GM19025 (cell line): Measurements from ENCODE around the gene PPP6R3.
"Not testable (repeated sequence)": the region's sequence is repeated elsewhere in the genome, so short reads cannot be mapped to it uniquely, and the experiment has no call there.

Experiments
- ATAC-seq: cut with Tn5 transposase; IDR thresholded peaks from one replicate; pipeline ENCODE4 v1.9.1; 2021; ENCODE audit warnings: mild to moderate bottlenecking, low read depth, moderate library complexity; ENCODE audit not compliant: unreplicated experiment

Gene PPP6R3

GRCh38 chr11:68454767-68455166 lies 5.8 kb upstream of the PPP6R3 start:
- no peak for ATAC-seq

DNA sequence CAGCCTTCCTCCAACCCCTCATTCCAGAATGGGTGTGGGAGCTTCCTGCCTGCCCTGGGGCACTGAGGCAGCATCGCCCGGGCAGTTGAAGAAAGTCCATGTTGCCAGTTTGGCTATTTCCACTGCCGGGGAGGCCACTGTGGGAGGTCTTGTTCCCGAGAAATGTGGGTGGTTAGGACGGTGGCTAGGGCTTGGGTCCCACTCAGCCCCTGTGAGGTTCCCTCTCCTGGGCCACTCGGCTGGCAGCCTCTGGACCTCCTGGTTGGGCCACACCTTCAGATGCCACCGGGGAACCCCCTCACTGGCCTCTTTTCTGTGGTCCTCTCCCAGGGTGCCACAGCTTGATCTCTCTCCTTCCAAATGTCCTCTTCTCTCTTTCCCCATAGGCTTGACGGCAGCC lies 5.1 kb upstream of the PPP6R3 start:
- ATAC-seq: no peak

- ATAC-seq: no peak
These were observed 3.2 kb upstream of the PPP6R3 start for GRCh38 chr11:68457216-68457897.

- no peak for ATAC-seq
These were observed 2.7 kb upstream of the PPP6R3 start for GRCh38 chr11:68457898-68458249.

GRCh38 chr11:68458340-68458739 lies 2.2 kb upstream of the PPP6R3 start:
- not testable (repeated sequence) for ATAC-seq

DNA sequence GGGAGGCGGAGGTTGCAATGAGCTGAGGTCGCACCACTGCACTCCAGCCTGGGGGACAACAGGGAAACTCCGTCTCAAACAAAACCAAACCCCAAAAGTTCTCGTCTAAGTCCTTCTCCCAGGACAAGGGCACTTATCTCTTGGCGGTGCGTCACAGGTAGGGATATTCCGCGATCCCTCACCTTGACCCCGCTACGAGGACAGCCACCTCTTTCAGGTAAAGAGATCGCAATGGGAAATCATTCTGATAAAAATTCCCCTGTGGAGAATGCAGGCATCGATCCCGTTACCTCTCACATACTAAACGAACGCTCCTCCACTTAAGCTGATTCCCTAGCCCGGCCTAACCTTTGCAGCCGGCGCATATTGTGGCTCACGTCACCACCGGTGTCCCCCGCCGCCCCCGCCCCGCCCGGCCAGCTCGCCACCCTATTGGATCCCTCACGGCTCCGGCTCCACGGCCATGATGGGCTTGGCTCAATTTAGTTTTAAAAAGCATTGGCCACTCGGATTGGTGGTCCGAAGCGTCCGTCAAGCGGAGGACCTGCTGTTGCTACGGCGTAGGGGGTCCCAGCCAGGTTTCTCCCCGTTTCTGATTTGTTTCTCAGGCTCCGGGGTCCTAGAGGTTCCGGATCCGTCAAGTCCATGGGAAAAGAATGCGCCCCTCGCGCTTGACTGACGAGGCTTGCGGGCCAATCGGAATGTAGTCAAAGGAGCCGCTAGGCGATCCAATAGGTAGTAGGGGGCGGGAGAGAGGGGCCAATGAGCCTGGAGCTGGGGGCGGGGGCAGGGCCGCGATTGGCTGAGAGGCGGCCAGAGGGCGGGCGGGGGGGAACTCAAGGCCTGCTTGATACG lies 439 bp upstream of the PPP6R3 start:
- peak; percentile 79 for ATAC-seq

DNA sequence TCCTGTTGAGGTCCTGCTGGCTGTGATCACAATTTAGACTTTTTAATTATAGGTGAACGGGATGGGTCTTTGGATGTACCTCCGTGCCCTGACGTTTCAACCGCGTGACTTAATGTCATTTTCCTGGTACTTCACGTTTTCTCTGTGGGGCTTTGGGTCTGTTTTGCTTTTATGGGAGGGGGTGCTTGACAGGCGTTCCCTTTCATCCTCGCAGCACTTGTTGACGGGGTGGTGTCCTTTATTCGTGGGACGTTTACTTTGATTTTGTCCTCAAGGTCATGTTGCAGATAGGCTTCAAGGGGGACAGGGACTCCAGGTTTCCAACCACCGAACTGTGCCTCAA lies 994 bp downstream of the PPP6R3 start:
- no peak for ATAC-seq

- no peak for ATAC-seq
These were observed 3.2 kb downstream of the PPP6R3 start for GRCh38 chr11:68463714-68464113.

- no peak for ATAC-seq
These were observed 6.8 kb downstream of the PPP6R3 start for GRCh38 chr11:68467201-68467834.

DNA sequence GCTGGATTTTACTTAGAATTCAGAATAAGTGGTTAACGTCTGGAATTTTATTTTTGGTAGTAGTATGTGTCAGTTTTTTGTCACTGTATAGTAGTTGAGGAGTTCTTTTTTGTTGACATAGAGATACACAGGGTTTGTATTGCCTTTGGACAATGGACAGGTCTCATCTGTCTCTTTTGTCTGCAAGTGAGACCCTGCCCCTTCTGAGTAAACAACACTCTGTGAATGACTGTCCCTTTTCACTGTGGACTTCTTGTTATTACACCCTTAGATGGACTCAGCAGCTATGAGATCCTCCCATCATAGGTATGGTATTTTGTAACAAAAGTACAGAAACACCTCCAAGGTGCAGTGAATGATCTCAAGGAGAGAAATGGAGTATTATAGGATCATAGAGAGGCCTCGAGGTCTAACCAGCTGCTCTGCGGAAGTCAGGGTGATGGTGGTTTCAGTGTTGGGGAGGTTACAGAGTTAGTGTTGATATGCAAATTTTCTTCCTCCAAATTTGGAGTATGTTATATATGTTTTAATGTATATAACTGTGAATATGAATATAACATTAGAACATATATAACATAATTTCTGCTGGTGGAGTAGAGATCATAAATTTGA lies 7.8 kb downstream of the PPP6R3 start:
- ATAC-seq: no peak

- no peak for ATAC-seq
These were observed 8.6 kb downstream of the PPP6R3 start for GRCh38 chr11:68469122-68469521.

- no peak for ATAC-seq
These were observed 9.1 kb downstream of the PPP6R3 start for GRCh38 chr11:68469642-68470041.

DNA sequence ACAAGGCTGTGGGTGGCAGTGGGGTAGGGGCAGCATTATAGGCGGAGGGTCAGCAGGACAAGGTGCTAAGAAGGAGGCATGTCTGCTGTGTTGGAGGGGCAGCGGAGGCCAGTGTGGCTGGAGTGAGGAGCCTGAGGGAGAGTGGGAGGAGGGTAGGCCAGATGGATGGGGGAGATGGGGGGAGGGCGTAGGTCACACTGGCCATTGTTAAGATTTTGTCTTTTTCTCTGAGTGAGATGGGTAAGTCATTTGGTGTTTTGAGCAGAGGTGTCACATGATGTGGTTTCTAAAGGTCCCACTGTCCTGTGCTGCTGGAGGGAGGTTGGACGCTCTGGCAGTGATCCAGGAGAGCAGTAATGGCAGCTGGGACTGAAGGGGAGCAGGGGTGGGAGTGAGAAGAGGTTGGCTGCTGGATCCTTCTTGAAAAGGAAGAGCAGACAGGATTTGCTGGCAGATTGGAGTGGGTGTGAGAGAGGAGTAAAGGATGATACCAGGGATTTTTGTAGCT lies 9.8 kb downstream of the PPP6R3 start:
- no peak for ATAC-seq

DNA sequence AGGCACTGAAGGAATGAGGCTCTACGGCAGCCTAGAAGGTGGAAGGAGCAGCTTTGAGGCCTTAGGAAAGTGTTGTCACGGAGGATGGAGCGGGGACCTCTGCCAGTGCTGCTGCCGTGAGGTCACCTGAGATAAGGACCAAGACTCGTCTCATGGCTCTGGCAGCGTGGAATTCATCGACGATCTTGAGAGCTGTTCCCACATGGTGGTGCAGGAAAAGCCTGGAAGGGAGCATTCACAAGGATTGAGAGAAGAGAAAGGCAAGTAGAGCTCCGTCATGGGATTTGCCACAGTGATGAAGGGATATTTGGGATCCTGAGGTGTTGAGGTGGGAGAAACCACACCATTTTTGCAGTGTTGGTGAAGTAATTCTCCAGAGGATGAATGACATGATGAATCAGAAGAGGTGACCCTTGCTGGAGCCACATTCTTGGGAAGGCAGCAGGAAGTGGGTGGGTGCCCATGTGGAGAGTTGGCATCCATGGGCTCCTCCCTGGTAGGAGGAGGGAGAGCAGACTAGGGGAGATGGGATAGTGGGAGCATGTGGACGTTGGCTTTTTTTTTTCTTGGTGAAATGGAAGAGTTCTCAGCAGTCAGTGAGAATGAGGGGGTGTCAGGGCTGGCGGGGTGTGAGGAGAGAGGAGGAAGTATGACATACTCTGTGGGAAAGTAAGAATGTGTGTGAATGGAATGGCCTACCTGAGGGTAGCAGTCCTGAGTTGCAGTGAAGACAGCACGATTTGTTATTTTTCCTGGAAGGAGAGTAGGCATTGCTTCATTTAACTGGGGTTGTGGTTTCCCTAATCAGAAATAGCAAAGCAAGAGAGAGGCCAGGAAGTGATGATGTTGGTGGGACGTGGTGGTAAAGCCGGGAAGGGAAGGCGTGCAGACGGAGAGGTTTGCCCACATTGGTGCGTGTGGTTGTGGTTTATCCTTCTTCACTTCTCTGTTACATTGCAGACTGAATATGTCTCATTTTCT lies 11.1 kb downstream of the PPP6R3 start:
- ATAC-seq: no peak

DNA sequence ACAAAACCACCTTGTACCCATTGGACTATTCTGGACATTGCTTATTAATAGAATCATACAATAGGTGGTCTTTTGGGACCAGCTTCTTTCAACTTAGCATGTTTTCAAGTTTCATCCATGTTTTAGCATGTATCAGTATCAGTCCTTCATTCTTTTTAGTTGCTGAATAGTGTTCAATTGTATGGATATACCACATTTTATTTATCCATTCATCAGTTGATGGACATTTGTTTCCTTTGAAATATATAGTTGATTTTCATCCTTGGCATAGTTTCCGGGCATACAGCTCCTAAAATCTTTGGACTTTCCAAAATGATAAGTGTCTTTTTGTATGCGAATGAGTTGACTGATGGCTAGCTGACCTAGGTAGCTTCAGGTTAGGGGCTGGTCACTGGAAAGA lies 12.2 kb downstream of the PPP6R3 start:
- ATAC-seq: no peak

DNA sequence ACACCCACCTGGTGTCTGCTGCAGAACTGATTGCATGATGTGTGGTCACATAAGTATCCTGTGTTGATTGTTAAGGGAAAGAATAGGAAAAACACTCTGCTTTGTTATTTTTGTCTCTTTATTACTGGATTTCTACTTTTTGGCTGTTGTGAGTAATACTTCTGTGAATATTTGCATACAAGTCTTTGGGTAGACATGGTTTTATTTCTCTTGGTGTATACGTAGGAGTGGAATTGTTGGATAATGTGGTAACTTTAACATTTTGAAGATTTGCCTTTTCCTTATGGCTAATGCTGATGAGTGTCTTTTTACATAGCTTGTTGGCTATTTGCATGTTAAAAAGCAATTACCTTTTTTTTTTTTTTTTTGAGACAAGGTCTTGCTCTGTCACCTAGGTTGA lies 13.1 kb downstream of the PPP6R3 start:
- ATAC-seq: no peak

DNA sequence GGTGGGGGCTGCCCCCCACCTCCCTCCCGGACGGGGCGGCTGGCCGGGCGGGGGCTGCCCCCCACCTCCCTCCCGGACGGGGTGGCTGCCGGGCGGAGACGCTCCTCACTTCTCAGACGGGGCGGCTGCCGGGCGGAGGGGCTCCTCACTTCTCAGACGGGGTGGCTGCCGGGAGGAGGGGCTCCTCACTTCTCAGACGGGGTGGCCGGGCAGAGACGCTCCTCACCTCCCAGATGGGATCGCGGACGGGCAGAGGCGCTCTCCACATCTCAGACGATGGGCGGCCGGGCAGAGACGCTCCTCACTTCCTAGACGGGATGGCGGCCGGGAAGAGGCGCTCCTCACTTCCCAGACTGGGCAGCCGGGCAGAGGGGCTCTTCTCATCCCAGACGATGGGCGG lies 15.1 kb downstream of the PPP6R3 start:
- ATAC-seq: not testable (repeated sequence)

DNA sequence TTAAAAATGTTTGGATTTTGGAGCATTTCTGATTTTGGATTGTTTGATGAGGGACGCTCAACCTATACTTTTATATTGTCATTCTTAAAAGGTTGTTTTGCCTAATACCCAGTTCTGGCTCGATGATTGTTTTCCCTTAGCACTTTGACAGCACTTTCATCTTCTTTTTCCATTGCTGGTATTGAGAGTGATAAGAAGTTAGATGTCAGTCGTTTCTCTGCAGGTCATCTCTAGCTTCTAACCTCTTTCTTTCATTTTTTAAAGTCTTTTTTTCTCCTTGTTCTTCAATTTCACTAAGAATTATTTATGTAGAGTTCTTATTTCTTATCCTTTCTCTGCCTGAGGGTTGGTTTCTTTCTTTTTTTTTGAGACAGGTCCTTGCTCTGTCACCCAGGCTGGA lies 18.8 kb downstream of the PPP6R3 start:
- ATAC-seq: no peak

GRCh38 chr11:68480193-68480592 lies 19.6 kb downstream of the PPP6R3 start:
- no peak for ATAC-seq
